ENCODE data around the gene ERBIN. TPM values are rescaled to one million over a fixed set of nuclear protein-coding genes. Genes with fewer than 3 reads are reported as not detected.
"Not testable (repeated sequence)": the region's sequence is repeated elsewhere in the genome, so short reads cannot be mapped to it uniquely, and the experiment has no call there.

The ERBIN gene
- total RNA-seq, 1 donor from 2014 or later: 96.1 TPM

GRCh38 chr5:65915661-65916060 lies 10.7 kb upstream of the ERBIN start:
- ATAC-seq; DNase-seq (ENCODE audit: low spot score); intact Hi-C loops (cut with DNase I): not testable (repeated sequence)

- no peak for ATAC-seq
- no peak for DNase-seq (ENCODE audit: low spot score)
- intact Hi-C loops (cut with DNase I): no loop called here
Observed at GRCh38 chr5:65916066-65916465, 10.3 kb upstream of the ERBIN start.

GRCh38 chr5:65916636-65917035 lies 9.7 kb upstream of the ERBIN start:
- intact Hi-C loops (cut with DNase I): no loop called here
- ATAC-seq (no peak), DNase-seq (ENCODE audit: low spot score) (no peak)

- intact Hi-C loops (cut with DNase I): no loop called here
- DNase-seq (ENCODE audit: low spot score) (no peak), ATAC-seq (no peak)
Observed at GRCh38 chr5:65919773-65920172, 6.6 kb upstream of the ERBIN start.

GRCh38 chr5:65923339-65923738 lies 3.0 kb upstream of the ERBIN start:
- intact Hi-C loops (cut with DNase I): no loop called here
- DNase-seq (ENCODE audit: low spot score): no peak
- ATAC-seq: no peak

- intact Hi-C loops (cut with DNase I): no loop called here
- DNase-seq (ENCODE audit: low spot score): no peak
- no peak for ATAC-seq
Observed at GRCh38 chr5:65924366-65925043, 1.9 kb upstream of the ERBIN start.

- intact Hi-C loops (cut with DNase I): no loop called here
- peak; percentile 59 for ATAC-seq
- DNase-seq (ENCODE audit: low spot score): peak; percentile 80
Observed at GRCh38 chr5:65925044-65925600, 1.3 kb upstream of the ERBIN start.

- ATAC-seq (peak; percentile 86), DNase-seq (ENCODE audit: low spot score) (peak; percentile 87)
- intact Hi-C loops (cut with DNase I): no loop called here
Observed at GRCh38 chr5:65925601-65926275, 637 bp upstream of the ERBIN start.

GRCh38 chr5:65926893-65927292 lies 518 bp downstream of the ERBIN start:
- DNase-seq (ENCODE audit: low spot score) (no peak), ATAC-seq (no peak)
- intact Hi-C loops (cut with DNase I): no loop called here

- intact Hi-C loops (cut with DNase I): no loop called here
- ATAC-seq (peak; percentile 48), DNase-seq (ENCODE audit: low spot score) (no peak)
Observed at GRCh38 chr5:65927503-65928321, 1.3 kb downstream of the ERBIN start.

GRCh38 chr5:65928322-65928752 lies 2.0 kb downstream of the ERBIN start:
- DNase-seq (ENCODE audit: low spot score) (no peak), ATAC-seq (no peak)
- intact Hi-C loops (cut with DNase I): no loop called here

- no peak for DNase-seq (ENCODE audit: low spot score)
- intact Hi-C loops (cut with DNase I): no loop called here
- no peak for ATAC-seq
Observed at GRCh38 chr5:65928860-65929259, 2.5 kb downstream of the ERBIN start.

GRCh38 chr5:65932676-65933075 lies 6.3 kb downstream of the ERBIN start:
- DNase-seq (ENCODE audit: low spot score) (no peak), ATAC-seq (no peak)
- intact Hi-C loops (cut with DNase I): no loop called here

GRCh38 chr5:65933295-65933694 lies 6.9 kb downstream of the ERBIN start:
- intact Hi-C loops (cut with DNase I): no loop called here
- DNase-seq (ENCODE audit: low spot score) (no peak), ATAC-seq (no peak)

- intact Hi-C loops (cut with DNase I): no loop called here
- DNase-seq (ENCODE audit: low spot score): no peak
- no peak for ATAC-seq
Observed at GRCh38 chr5:65938256-65938655, 11.9 kb downstream of the ERBIN start.

GRCh38 chr5:65943771-65944170 lies 17.4 kb downstream of the ERBIN start:
- DNase-seq (ENCODE audit: low spot score): no peak
- intact Hi-C loops (cut with DNase I): no loop called here
- ATAC-seq: no peak

- intact Hi-C loops (cut with DNase I): no loop called here
- DNase-seq (ENCODE audit: low spot score) (no peak), ATAC-seq (no peak)
Observed at GRCh38 chr5:65946198-65946745, 19.9 kb downstream of the ERBIN start.

- ATAC-seq: no peak
- DNase-seq (ENCODE audit: low spot score): no peak
- intact Hi-C loops (cut with DNase I): no loop called here
Observed at GRCh38 chr5:65948115-65948747, 21.9 kb downstream of the ERBIN start.

- ATAC-seq: no peak
- intact Hi-C loops (cut with DNase I): no loop called here
Observed at GRCh38 chr5:65951330-65951729, 25.0 kb downstream of the ERBIN start.

More at GRCh38 chr5:65951330-65951729, 25.0 kb downstream of the ERBIN start:
- no peak for DNase-seq (ENCODE audit: low spot score)
